Measurements from ENCODE around the gene PDLIM5. TPM values are rescaled to one million over a fixed set of nuclear protein-coding genes. Genes with fewer than 3 reads are reported as not detected.

Gene PDLIM5
- total and polyA plus RNA-seq, 2 of the 8 experiments (the other 6 are each of a cell fraction or from before 2014, with no cell fraction given): 37.3 to 62.1 TPM

- Histone ChIP-seq H3K4me2 (ENCODE audit: insufficient read depth in 1 of 2, low read depth in 2 of 2, low read length in 2 of 2) (no peak overlapping the region), H2BK5ac (ENCODE audit: low read depth, low read length) (no peak overlapping the region), H3K9ac (replicated peaks in 1 of 4; ENCODE audit: extremely low read depth in 1 of 4, low read depth in 3 of 4, low read length in 3 of 4) (no peak overlapping the region), H3K4me1 (replicated peaks in 1 of 4; ENCODE audit: control insufficient read depth in 3 of 4, insufficient read depth in 4 of 4, low read length in 3 of 4) (no peaks in the 10 kb centered on the region; a peak in 1 of 7 replicates), H3K27ac (ENCODE audit: low read depth, low read length) (no peak overlapping the region), H2BK20ac (ENCODE audit: low read length) (no peak overlapping the region), H3K27me3 (replicated peaks in 1 of 4; ENCODE audit: control insufficient read depth in 3 of 4, extremely low read depth in 1 of 4, insufficient read depth in 3 of 4, low read length in 3 of 4) (no peaks in the 10 kb centered on the region), H3K36me3 (ENCODE audit: control insufficient read depth in 2 of 4, insufficient read depth in 4 of 4, low read length in 3 of 4) (no peaks in the 10 kb centered on the region; a peak in 2 of 8 replicates), H3K23ac (ENCODE audit: insufficient read length) (no peak overlapping the region), H3K18ac (ENCODE audit: extremely low read depth, low read length) (no peak overlapping the region), H2AK5ac (ENCODE audit: low read depth, low read length) (no peak overlapping the region), H3K4me3 (ENCODE audit: extremely low read depth in 1 of 4, insufficient read depth in 2 of 4, low read depth in 3 of 4, low read length in 4 of 4) (no peak overlapping the region), H3K23me2 (ENCODE audit: low read depth, low read length) (no peaks in the 10 kb centered on the region), H3K79me1 (ENCODE audit: low read depth, low read length) (no peaks in the 10 kb centered on the region), H4K8ac (ENCODE audit: extremely low read depth, insufficient read depth, low read length) (no peak overlapping the region), H3K14ac (ENCODE audit: insufficient read length) (no peak overlapping the region), H3K9me3 (ENCODE audit: insufficient read depth in 2 of 2, low read depth in 1 of 2, low read length in 1 of 2) (no peaks in the 10 kb centered on the region), H2BK12ac (ENCODE audit: low read depth, low read length) (no peak overlapping the region), H4K20me1 (replicated peaks in 1 of 2; ENCODE audit: control insufficient read depth in 1 of 2, insufficient read depth in 2 of 2, low read length in 2 of 2) (no peaks in the 10 kb centered on the region), H2BK120ac (replicated peaks; ENCODE audit: low read depth, low read length) (no peak overlapping the region), H4K91ac (replicated peaks; ENCODE audit: insufficient read length, low read length) (no peak overlapping the region), H3K56ac (replicated peaks; ENCODE audit: insufficient read length, low read depth, low read length) (no peak overlapping the region), H3K79me2 (ENCODE audit: control insufficient read depth in 1 of 2, insufficient read depth in 2 of 2, low read length in 2 of 2) (no peaks in the 10 kb centered on the region), H2AFZ (ENCODE audit: low read length) (no peak overlapping the region), H4K5ac (ENCODE audit: insufficient read length, low read depth, low read length) (no peak overlapping the region), H2BK15ac (ENCODE audit: low read length) (no peak overlapping the region), H3K4ac (replicated peaks; ENCODE audit: insufficient read length, low read depth, low read length) (no peak overlapping the region)
- WGBS, 2 experiments (ENCODE audit: extremely low coverage in 1 of 2, insufficient coverage in 1 of 2, insufficient read length in 1 of 2, insufficient replicate concordance in 2 of 2, low coverage in 1 of 2, low lambda C conversion rate in 2 of 2, missing lambda C conversion rate in 1 of 2): 81% methylated on average over 2 of the region's 2 CpGs; no CpG with 5 or more reads in 1 of the 2 experiments
- FAIRE-seq (no peak), DNase-seq (ENCODE audit: low read depth in 1 of 2, low spot score in 2 of 2) (no peak)
- TF ChIP-seq EGR1 (IDR thresholded peaks at IDR 0.05; ENCODE audit: borderline replicate concordance, low read depth, low read length) (no peak), MAX (IDR thresholded peaks at IDR 0.05) (no peak), CTBP2 (IDR thresholded peaks at IDR 0.05; ENCODE audit: borderline replicate concordance, insufficient read depth, insufficient read length, low read length) (no peak), TAF1 (IDR thresholded peaks at IDR 0.05; ENCODE audit: low read depth, low read length) (no peak), CBX8 (IDR thresholded peaks at IDR 0.05; ENCODE audit: borderline replicate concordance, low read depth, low read length) (no peak), ATF2 (IDR thresholded peaks at IDR 0.05; ENCODE audit: low read length) (no peak), E2F6 (IDR thresholded peaks at IDR 0.05) (no peak), CHD2 (IDR thresholded peaks at IDR 0.05; ENCODE audit: low read length) (no peak)
- ChIA-PET POLR2A (ENCODE audit: partially characterized antibody) (no interaction called here), CTCF (ENCODE audit: partially characterized antibody) (interaction anchor here (1.4 kb wide), 1 partner anchor 9 kb away, joined by 3 read pairs; no protein-coding TSS in a partner anchor)
Measured at GRCh38 chr4:94582517-94582916, 130.8 kb downstream of the PDLIM5 start.

Data from H1 (cell line).